ENCODE results near the gene PRKCA.

The PRKCA gene

GRCh38 chr17:66784621-66785364 lies 482.4 kb downstream of the PRKCA start:
- DNase-seq (ENCODE audit: low read depth in 1 of 2, low spot score in 1 of 2): no peak

GRCh38 chr17:66786107-66786506 lies 483.7 kb downstream of the PRKCA start:
- no peak for DNase-seq (ENCODE audit: low read depth in 1 of 2, low spot score in 1 of 2)

GRCh38 chr17:66787914-66788313 lies 485.5 kb downstream of the PRKCA start:
- DNase-seq (ENCODE audit: low read depth in 1 of 2, low spot score in 1 of 2): no peak

- DNase-seq (ENCODE audit: low read depth in 1 of 2, low spot score in 1 of 2): no peak
These were observed 486.7 kb downstream of the PRKCA start for GRCh38 chr17:66789093-66789492.

GRCh38 chr17:66789961-66790437 lies 487.6 kb downstream of the PRKCA start:
- DNase-seq (ENCODE audit: low read depth in 1 of 2, low spot score in 1 of 2): no peak

- DNase-seq (ENCODE audit: low read depth in 1 of 2, low spot score in 1 of 2): no peak
These were observed 488.2 kb downstream of the PRKCA start for GRCh38 chr17:66790501-66791061.

- no peak for DNase-seq (ENCODE audit: low read depth in 1 of 2, low spot score in 1 of 2)
These were observed 488.9 kb downstream of the PRKCA start for GRCh38 chr17:66791347-66791746.

GRCh38 chr17:66793814-66794213 lies 491.4 kb downstream of the PRKCA start:
- no peak for DNase-seq (ENCODE audit: low read depth in 1 of 2, low spot score in 1 of 2)

- DNase-seq (ENCODE audit: low read depth in 1 of 2, low spot score in 1 of 2): no peak
These were observed 493.1 kb downstream of the PRKCA start for GRCh38 chr17:66795486-66795885.

GRCh38 chr17:66799849-66800537 lies 497.6 kb downstream of the PRKCA start:
- no peak for DNase-seq (ENCODE audit: low read depth in 1 of 2, low spot score in 1 of 2)

GRCh38 chr17:66803474-66803951 lies 501.1 kb downstream of the PRKCA start:
- no peak for DNase-seq (ENCODE audit: low read depth in 1 of 2, low spot score in 1 of 2)

GRCh38 chr17:66805567-66805966 lies 503.2 kb downstream of the PRKCA start:
- no peak for DNase-seq (ENCODE audit: low read depth in 1 of 2, low spot score in 1 of 2)

- no peak for DNase-seq (ENCODE audit: low read depth in 1 of 2, low spot score in 1 of 2)
These were observed 504.8 kb downstream of the PRKCA start for GRCh38 chr17:66807182-66807581.

- DNase-seq (ENCODE audit: low read depth in 1 of 2, low spot score in 1 of 2): no peak
These were observed 507.0 kb downstream of the PRKCA start for GRCh38 chr17:66809408-66809807.

- no peak for DNase-seq (ENCODE audit: low read depth in 1 of 2, low spot score in 1 of 2)
These were observed 508.7 kb downstream of the PRKCA start for GRCh38 chr17:66810951-66811682.

GRCh38 chr17:66811683-66812054 lies 509.3 kb downstream of the PRKCA start:
- no peak for DNase-seq (ENCODE audit: low read depth in 1 of 2, low spot score in 1 of 2)

- no peak for DNase-seq (ENCODE audit: low read depth in 1 of 2, low spot score in 1 of 2)
These were observed 510.2 kb downstream of the PRKCA start for GRCh38 chr17:66812571-66812970.

GRCh38 chr17:66813296-66813695 lies 510.9 kb downstream of the PRKCA start:
- no peak for DNase-seq (ENCODE audit: low read depth in 1 of 2, low spot score in 1 of 2)

- no peak for DNase-seq (ENCODE audit: low read depth in 1 of 2, low spot score in 1 of 2)
These were observed 511.6 kb downstream of the PRKCA start for GRCh38 chr17:66814026-66814425.

- DNase-seq (ENCODE audit: low read depth in 1 of 2, low spot score in 1 of 2): no peak
These were observed 512.2 kb downstream of the PRKCA start for GRCh38 chr17:66814570-66814969.

- no peak for DNase-seq (ENCODE audit: low read depth in 1 of 2, low spot score in 1 of 2)
These were observed 515.3 kb downstream of the PRKCA start for GRCh38 chr17:66817750-66818149.
